GM23248 (cell line): Measurements from ENCODE around the gene TIMP4.

Experiments
- EZH2 ChIP-seq: fragments of 200-600 bp; sonication (generic); IDR thresholded peaks from 2 replicates; pipeline ENCODE4 v1.6.1; 2018; ENCODE audit warnings: antibody characterized with exemption, mild to moderate bottlenecking; ENCODE audit not compliant: insufficient read depth, poor library complexity, severe bottlenecking
- EZH2phosphoT487 ChIP-seq: fragments of 200-600 bp; sonication (generic); IDR thresholded peaks from 2 replicates; pipeline ENCODE4 v1.6.1; 2018; ENCODE audit warnings: antibody characterized with exemption, moderate library complexity, mild to moderate bottlenecking, low read depth; ENCODE audit not compliant: insufficient read depth

DNA sequence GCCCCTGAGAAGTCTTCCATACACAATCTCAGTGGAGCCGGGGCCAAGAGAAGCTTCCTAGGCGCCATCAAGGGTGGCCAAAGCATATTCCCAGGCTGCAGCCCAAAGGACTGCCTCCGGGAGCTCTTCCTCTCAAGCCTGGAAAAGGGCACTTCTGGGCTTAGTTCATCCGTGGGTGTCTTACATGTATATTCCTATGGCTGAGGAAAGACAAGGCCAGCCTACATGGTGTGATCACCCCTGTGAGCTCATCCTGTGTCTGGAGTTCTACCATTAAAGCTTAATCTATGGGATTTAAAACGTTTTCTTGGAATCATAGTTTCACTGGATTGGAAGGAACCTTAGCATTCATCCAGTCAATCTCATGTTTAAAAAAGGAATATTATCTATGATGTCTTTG is 21.9 kb upstream of the TIMP4 start:
- no peak for TF ChIP-seq EZH2phosphoT487
- TF ChIP-seq EZH2: no peak
